HepG2 (cell line): ENCODE measurements around the gene ARHGAP35. TPM values are rescaled to one million over a fixed set of nuclear protein-coding genes. Genes with fewer than 3 reads are reported as not detected.

Experiments
- ARID5B ChIP-seq: IDR thresholded peaks from 2 replicates; pipeline ENCODE4 v1.4.0; 2020; ENCODE audit warnings: mild to moderate bottlenecking, missing genetic modification reagents
- CBX1 ChIP-seq: IDR thresholded peaks from one replicate; pipeline ENCODE4 v1.6.1; 2016; ENCODE audit warnings: antibody characterized with exemption, low read depth
- EED ChIP-seq: sonication (generic); formaldehyde crosslinking; IDR thresholded peaks from 2 replicates; pipeline ENCODE4 v1.5.0; 2020; ENCODE audit warnings: mild to moderate bottlenecking, missing genetic modification reagents
- FOXA1 ChIP-seq, 2 experiments: fragments of 450-650 bp in 1 of 2; sonication (generic) in 1 of 2; formaldehyde crosslinking in 1 of 2; IDR thresholded peaks; 2 replicates each; pipeline versions ENCODE4 v1.4.0 to v1.6.1; 2016 to 2020; ENCODE audit warnings: missing genetic modification reagents in 1 of 2
- GTF3A ChIP-seq: sonication (generic); formaldehyde crosslinking; conservative IDR thresholded peaks from 2 replicates; pipeline ENCODE4 v1.4.0; 2020; ENCODE audit warnings: mild to moderate bottlenecking, missing genetic modification reagents
- IRX3 ChIP-seq: sonication (generic); formaldehyde crosslinking; IDR thresholded peaks from 2 replicates; pipeline ENCODE4 v1.8.1; 2023; ENCODE audit warnings: mild to moderate bottlenecking, low read depth, missing genetic modification reagents, borderline replicate concordance
- KDM2A ChIP-seq: sonication (generic); formaldehyde crosslinking; IDR thresholded peaks from 2 replicates; pipeline ENCODE4 v1.4.0; 2020; ENCODE audit warnings: low read depth, missing genetic modification reagents, borderline replicate concordance
- KLF12 ChIP-seq: sonication (generic); formaldehyde crosslinking; IDR thresholded peaks from 2 replicates; pipeline ENCODE4 v1.4.0; 2020; ENCODE audit warnings: missing genetic modification reagents, borderline replicate concordance
- KLF16 ChIP-seq, 2 experiments: sonication (generic) in 1 of 2; formaldehyde crosslinking in 1 of 2; IDR thresholded peaks; 2 replicates each; pipeline versions ENCODE4 v1.6.1 to v1.8.0; 2016 to 2023; ENCODE audit warnings: missing genetic modification reagents in 2 of 2, missing compliant biosample characterization in 1 of 2
- MXD4 ChIP-seq: IDR thresholded peaks from 2 replicates; pipeline ENCODE4 v1.6.1; 2016; ENCODE audit warnings: mild to moderate bottlenecking, missing biosample characterization, missing genetic modification reagents
- REL ChIP-seq: sonication (generic); formaldehyde crosslinking; conservative IDR thresholded peaks from 2 replicates; pipeline ENCODE4 v1.8.0; 2022; ENCODE audit warnings: mild to moderate bottlenecking, missing genetic modification reagents, moderate library complexity
- SP4 ChIP-seq: sonication (generic); formaldehyde crosslinking; IDR thresholded peaks from 2 replicates; pipeline ENCODE4 v1.8.1; 2023; ENCODE audit warnings: mild to moderate bottlenecking, missing genetic modification reagents
- ZMYM3 ChIP-seq: sonication (generic); formaldehyde crosslinking; IDR thresholded peaks from 2 replicates; pipeline ENCODE4 v1.5.1; 2020; ENCODE audit warnings: mild to moderate bottlenecking, missing genetic modification reagents
- ZNF10 ChIP-seq: sonication (generic); formaldehyde crosslinking; IDR thresholded peaks from 2 replicates; pipeline ENCODE4 v1.4.0; 2020; ENCODE audit warnings: mild to moderate bottlenecking, low read depth, missing genetic modification reagents, borderline replicate concordance
- ZNF296 ChIP-seq: sonication (generic); formaldehyde crosslinking; conservative IDR thresholded peaks from 2 replicates; pipeline ENCODE4 v1.5.0; 2020; ENCODE audit warnings: mild to moderate bottlenecking, missing genetic modification reagents
- ZNF530 ChIP-seq: sonication (generic); formaldehyde crosslinking; IDR thresholded peaks from 2 replicates; pipeline ENCODE4 v1.5.0; 2020; ENCODE audit warnings: low read depth, mild to moderate bottlenecking, missing genetic modification reagents
- ZNF670 ChIP-seq: sonication (generic); formaldehyde crosslinking; IDR thresholded peaks from 2 replicates; pipeline ENCODE4 v1.8.0; 2022; ENCODE audit warnings: mild to moderate bottlenecking, missing genetic modification reagents, borderline replicate concordance
- ZNF678 ChIP-seq: sonication (generic); formaldehyde crosslinking; IDR thresholded peaks from 2 replicates; pipeline ENCODE4 v1.4.0; 2020; ENCODE audit warnings: mild to moderate bottlenecking, missing genetic modification reagents
- polyA plus RNA-seq, 8 experiments: library from polyadenylated mRNA; depleted of rRNA in 3 of 8; stranded (reverse) in 7 of 8; unstranded in 1 of 8; fragments of >200 nt; fragmentation: Illumina TruSeq in 4 of 8; extraction: Trizol in 4 of 8; gene quantifications; 2 replicates each; pipeline versions ENCODE4 v1.2.1 to v1.2.3, GENCODE V29; 2011 to 2016; ENCODE audit warnings: low read depth in 4 of 8, missing spikeins in 1 of 8, mixed read lengths in 1 of 8; ENCODE audit not compliant: insufficient read depth in 1 of 8
- total RNA-seq, 5 experiments: library from RNA; depleted of rRNA; stranded (reverse); fragments of >200 nt; fragmentation: Illumina TruSeq; extraction: Trizol; gene quantifications; 2 replicates each; pipeline ENCODE4 v1.2.3, GENCODE V29; 2016; ENCODE audit warnings: low read depth in 1 of 5
- TF ChIP-seq, protein P1 (sequence below): sonication (generic); formaldehyde crosslinking; IDR thresholded peaks from 2 replicates; pipeline ENCODE4 v1.5.0; 2020; ENCODE audit warnings: mild to moderate bottlenecking, missing genetic modification reagents, borderline replicate concordance
- TF ChIP-seq, protein P2 (sequence below): sonication (generic); formaldehyde crosslinking; conservative IDR thresholded peaks from 2 replicates; pipeline ENCODE4 v1.4.0; 2020; ENCODE audit warnings: missing genetic modification reagents
- TF ChIP-seq, protein P3 (sequence below): sonication (generic); formaldehyde crosslinking; IDR thresholded peaks from 2 replicates; pipeline ENCODE4 v1.4.0; 2020; ENCODE audit warnings: missing genetic modification reagents

Gene ARHGAP35
- total and polyA plus RNA-seq, 2 of the 13 experiments (the other 11 are each of a cell fraction or from before 2014, with no cell fraction given): 30.1 to 30.2 TPM

DNA sequence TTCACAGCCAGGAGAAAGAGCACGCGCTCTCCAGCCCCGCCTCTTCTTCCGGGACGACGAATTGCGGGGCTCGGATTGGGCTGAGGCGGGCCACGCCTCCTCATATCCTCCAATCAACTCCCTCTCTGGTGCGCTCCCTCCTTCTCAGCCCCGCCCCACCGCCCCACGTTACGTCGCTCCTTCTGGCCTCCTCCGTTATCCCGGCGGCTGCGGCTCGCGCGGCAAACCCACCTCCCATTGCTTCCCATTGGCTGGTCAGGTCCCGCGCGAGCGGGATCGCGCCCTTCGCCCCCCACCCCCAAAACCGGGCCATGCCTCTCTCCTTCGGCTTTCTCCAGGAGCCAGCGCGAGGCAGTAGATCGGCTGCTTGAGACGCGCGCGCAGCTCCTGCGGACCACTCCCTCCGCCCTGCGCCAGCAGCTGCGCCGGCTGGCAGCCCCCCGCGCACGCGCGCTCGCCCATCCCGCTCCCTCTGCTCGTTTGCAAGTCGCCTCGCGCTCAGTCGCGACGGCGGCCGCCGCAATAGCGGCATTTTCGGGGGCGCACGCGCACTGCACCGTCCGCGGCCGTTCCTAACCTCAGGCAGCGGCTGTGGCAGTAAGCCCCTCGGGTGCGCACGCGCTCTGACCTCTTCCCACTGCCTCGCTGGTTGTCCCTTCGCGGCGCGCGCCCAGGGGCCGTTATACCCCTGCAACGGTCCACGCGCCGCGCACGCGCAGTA is 512 bp upstream of the ARHGAP35 start (continued):
- TF ChIP-seq ARID5B (no peak; the same call in 1 of the 2 replicates), MXD4 (CRISPR knock-in tag) (peak; percentile 82), GTF3A (0 out of 2 replicates have a peak, but pooled peaks have one; percentile 78), ZNF670 (CRISPR knock-in tag) (no peak), CBX1 (peak; percentile 60), SP4 (CRISPR knock-in tag) (peak; percentile 95), KDM2A (peak; percentile 35), IRX3 (CRISPR knock-in tag) (no peak), KLF16 (CRISPR knock-in tag; IDR thresholded peaks at IDR 0.05) (peak in 1 of 2 experiments; percentile 57; a peak in 1 of 4 replicates), REL (CRISPR knock-in tag) (peak; percentile 55; the same call in 1 of the 2 replicates), ZNF530 (CRISPR knock-in tag) (no peak), ZNF678 (CRISPR knock-in tag) (peak; percentile 93), FOXA1 (IDR thresholded peaks at IDR 0.05) (no peak), FOXA1 (CRISPR knock-in tag; IDR thresholded peaks at IDR 0.05) (0 out of 2 replicates have a peak, but pooled peaks have one; percentile 4), ZNF296 (CRISPR knock-in tag) (no peak; the same call in 1 of the 2 replicates), KLF12 (CRISPR knock-in tag) (peak; percentile 61; the same call in 1 of the 2 replicates), ZNF10 (CRISPR knock-in tag) (no peak), ZMYM3 (CRISPR knock-in tag) (no peak), EED (CRISPR knock-in tag) (peak; percentile 99)
- TF ChIP-seq, protein P1, sequence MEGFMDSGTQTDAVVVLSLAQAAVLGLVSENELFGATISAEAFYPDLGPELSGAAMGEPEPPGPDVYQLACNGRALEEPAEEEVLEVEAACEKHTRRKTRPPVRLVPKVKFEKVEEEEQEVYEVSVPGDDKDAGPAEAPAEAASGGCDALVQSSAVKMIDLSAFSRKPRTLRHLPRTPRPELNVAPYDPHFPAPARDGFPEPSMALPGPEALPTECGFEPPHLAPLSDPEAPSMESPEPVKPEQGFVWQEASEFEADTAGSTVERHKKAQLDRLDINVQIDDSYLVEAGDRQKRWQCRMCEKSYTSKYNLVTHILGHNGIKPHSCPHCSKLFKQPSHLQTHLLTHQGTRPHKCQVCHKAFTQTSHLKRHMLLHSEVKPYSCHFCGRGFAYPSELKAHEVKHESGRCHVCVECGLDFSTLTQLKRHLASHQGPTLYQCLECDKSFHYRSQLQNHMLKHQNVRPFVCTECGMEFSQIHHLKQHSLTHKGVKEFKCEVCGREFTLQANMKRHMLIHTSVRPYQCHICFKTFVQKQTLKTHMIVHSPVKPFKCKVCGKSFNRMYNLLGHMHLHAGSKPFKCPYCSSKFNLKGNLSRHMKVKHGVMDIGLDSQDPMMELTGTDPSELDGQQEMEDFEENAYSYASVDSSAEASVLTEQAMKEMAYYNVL (CRISPR knock-in tag): 0 out of 2 replicates have a peak, but pooled peaks have one; percentile 10
- TF ChIP-seq, protein P2, sequence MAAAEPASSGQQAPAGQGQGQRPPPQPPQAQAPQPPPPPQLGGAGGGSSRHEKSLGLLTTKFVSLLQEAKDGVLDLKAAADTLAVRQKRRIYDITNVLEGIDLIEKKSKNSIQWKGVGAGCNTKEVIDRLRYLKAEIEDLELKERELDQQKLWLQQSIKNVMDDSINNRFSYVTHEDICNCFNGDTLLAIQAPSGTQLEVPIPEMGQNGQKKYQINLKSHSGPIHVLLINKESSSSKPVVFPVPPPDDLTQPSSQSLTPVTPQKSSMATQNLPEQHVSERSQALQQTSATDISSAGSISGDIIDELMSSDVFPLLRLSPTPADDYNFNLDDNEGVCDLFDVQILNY (CRISPR knock-in tag): 0 out of 2 replicates have a peak, but pooled peaks have one; percentile 38
- TF ChIP-seq, protein P3, sequence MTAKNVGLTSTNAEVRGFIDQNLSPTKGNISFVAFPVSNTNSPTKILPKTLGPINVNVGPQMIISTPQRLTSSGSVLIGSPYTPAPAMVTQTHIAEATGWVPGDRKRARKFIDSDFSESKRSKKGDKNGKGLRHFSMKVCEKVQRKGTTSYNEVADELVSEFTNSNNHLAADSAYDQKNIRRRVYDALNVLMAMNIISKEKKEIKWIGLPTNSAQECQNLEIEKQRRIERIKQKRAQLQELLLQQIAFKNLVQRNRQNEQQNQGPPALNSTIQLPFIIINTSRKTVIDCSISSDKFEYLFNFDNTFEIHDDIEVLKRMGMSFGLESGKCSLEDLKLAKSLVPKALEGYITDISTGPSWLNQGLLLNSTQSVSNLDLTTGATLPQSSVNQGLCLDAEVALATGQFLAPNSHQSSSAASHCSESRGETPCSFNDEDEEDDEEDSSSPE (CRISPR knock-in tag): peak; percentile 90
